ENCODE measurements around the gene HDHD2. TPM values are rescaled to one million over a fixed set of nuclear protein-coding genes. Genes with fewer than 3 reads are reported as not detected.

Gene HDHD2
- total and polyA plus RNA-seq, 2 donors (not counting 1 experiment from before 2014, with no cell fraction given), result 14.2 to 15.0 TPM

DNA sequence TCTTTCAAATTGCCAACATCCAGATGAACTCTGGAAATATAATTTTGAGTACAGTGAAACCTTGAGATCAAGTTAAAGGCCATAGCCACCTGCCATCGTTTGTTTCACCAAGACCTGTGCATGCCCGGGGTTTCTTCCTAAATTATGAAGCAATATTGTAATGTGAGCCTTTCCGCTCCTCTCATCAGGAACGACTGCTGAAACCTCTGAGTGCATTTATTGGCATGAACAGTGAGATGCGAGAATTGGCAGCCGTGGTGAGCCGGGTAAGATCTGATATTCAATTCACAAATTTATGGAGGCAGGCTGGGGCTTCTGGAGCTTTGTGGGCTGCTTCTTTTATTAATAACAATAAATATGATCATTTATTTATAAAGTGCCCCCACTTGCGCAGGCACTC, 87.2 kb downstream of the HDHD2 start:
- Histone ChIP-seq H3K27me3 (ENCODE audit: control insufficient read depth, insufficient read depth, low read length) (no peaks in the 10 kb centered on the region), H2AFZ (ENCODE audit: low read length) (no peak overlapping the region)

DNA sequence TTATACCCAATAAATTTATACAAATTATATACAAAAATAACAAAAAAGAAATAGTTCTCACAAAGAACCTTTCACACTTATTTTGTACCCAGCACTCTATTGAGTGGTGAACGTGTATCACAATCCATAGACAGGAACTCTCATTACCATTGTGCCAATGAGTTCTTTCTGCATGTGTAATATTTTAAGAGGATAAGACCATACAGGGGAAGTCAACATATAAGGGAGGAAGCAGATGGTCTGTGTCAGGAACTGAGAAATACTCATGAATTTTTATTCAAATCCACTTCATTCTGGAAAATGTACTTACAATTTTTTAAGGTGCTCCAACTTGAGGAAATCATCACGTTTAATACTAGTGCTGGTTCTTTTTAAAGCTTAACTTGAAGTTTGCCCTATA, 87.8 kb downstream of the HDHD2 start:
- no peak overlapping the region for H3K4me2 ChIP-seq (ENCODE audit: extremely low read depth, insufficient read depth, low read length)
- no peaks in the 10 kb centered on the region for H3K4me1 ChIP-seq (ENCODE audit: control insufficient read depth, extremely low read depth, insufficient read depth, low read length)
- H4K20me1 ChIP-seq (ENCODE audit: control insufficient read depth, extremely low read depth, insufficient read depth, low read length), result no peaks in the 10 kb centered on the region
- no peak for DNase-seq (ENCODE audit: low read depth in 2 of 2)
- no peak overlapping the region for H3K27ac ChIP-seq (ENCODE audit: insufficient read depth, low read length)
- TF ChIP-seq EZH2 (IDR thresholded peaks at IDR 0.05; ENCODE audit: low read length, missing control alignments), result no peak
- TF ChIP-seq, protein P1, sequence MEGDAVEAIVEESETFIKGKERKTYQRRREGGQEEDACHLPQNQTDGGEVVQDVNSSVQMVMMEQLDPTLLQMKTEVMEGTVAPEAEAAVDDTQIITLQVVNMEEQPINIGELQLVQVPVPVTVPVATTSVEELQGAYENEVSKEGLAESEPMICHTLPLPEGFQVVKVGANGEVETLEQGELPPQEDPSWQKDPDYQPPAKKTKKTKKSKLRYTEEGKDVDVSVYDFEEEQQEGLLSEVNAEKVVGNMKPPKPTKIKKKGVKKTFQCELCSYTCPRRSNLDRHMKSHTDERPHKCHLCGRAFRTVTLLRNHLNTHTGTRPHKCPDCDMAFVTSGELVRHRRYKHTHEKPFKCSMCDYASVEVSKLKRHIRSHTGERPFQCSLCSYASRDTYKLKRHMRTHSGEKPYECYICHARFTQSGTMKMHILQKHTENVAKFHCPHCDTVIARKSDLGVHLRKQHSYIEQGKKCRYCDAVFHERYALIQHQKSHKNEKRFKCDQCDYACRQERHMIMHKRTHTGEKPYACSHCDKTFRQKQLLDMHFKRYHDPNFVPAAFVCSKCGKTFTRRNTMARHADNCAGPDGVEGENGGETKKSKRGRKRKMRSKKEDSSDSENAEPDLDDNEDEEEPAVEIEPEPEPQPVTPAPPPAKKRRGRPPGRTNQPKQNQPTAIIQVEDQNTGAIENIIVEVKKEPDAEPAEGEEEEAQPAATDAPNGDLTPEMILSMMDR (conservative IDR thresholded peaks at IDR 0.05 in 1 of 2, IDR thresholded peaks at IDR 0.05 in 1 of 2; ENCODE audit: low read depth in 1 of 2, low read length in 2 of 2), result no peak
- H3K79me2 ChIP-seq (ENCODE audit: control insufficient read depth, insufficient read depth, low read length), result no peaks in the 10 kb centered on the region
- H2AFZ ChIP-seq (ENCODE audit: low read length), result no peak overlapping the region
- H3K4me3 ChIP-seq (replicated peaks in 1 of 4; ENCODE audit: control extremely low read depth in 1 of 4, insufficient read depth in 1 of 4, low read depth in 3 of 4, low read length in 4 of 4), result no peak overlapping the region
- H3K27me3 ChIP-seq (ENCODE audit: control insufficient read depth, insufficient read depth, low read length), result no peaks in the 10 kb centered on the region
- no peaks in the 10 kb centered on the region for H3K36me3 ChIP-seq (ENCODE audit: control insufficient read depth, insufficient read depth, low read length)
- H3K9ac ChIP-seq (ENCODE audit: insufficient read depth, low read length), result no peak overlapping the region
- no peaks in the 10 kb centered on the region for H3K9me3 ChIP-seq (ENCODE audit: control insufficient read depth, insufficient read depth, low read depth, low read length)

More for the DNA sequence above, 87.2 kb downstream of the HDHD2 start:
- Histone ChIP-seq H3K4me3 (replicated peaks in 1 of 4; ENCODE audit: control extremely low read depth in 1 of 4, insufficient read depth in 1 of 4, low read depth in 3 of 4, low read length in 4 of 4) (no peak overlapping the region), H3K36me3 (ENCODE audit: control insufficient read depth, insufficient read depth, low read length) (no peaks in the 10 kb centered on the region), H3K4me2 (ENCODE audit: extremely low read depth, insufficient read depth, low read length) (no peak overlapping the region), H4K20me1 (ENCODE audit: control insufficient read depth, extremely low read depth, insufficient read depth, low read length) (no peaks in the 10 kb centered on the region), H3K9ac (ENCODE audit: insufficient read depth, low read length) (no peak overlapping the region), H3K4me1 (ENCODE audit: control insufficient read depth, extremely low read depth, insufficient read depth, low read length) (no peaks in the 10 kb centered on the region), H3K27ac (ENCODE audit: insufficient read depth, low read length) (no peak overlapping the region), H3K9me3 (ENCODE audit: control insufficient read depth, insufficient read depth, low read depth, low read length) (no peaks in the 10 kb centered on the region), H3K79me2 (ENCODE audit: control insufficient read depth, insufficient read depth, low read length) (no peaks in the 10 kb centered on the region)
- DNase-seq (ENCODE audit: low read depth in 2 of 2), result no peak
- TF ChIP-seq, protein P1 (conservative IDR thresholded peaks at IDR 0.05 in 1 of 2, IDR thresholded peaks at IDR 0.05 in 1 of 2; ENCODE audit: low read depth in 1 of 2, low read length in 2 of 2), result no peak
- no peak for TF ChIP-seq EZH2 (IDR thresholded peaks at IDR 0.05; ENCODE audit: low read length, missing control alignments)

Other genes starting within 250 kb of the HDHD2 start
- 12.8 and 14.4 TPM in 2 replicates for gene PIAS2, start 233.0 kb downstream of the HDHD2 start, total RNA-seq
- gene PIAS2, start 233.0 kb downstream of the HDHD2 start, polyA plus RNA-seq, result 22.1 and 23.1 TPM in 2 replicates
- 3.8 and 4.6 TPM in 2 replicates for gene KATNAL2, start 232.9 kb downstream of the HDHD2 start, total RNA-seq
- gene KATNAL2, start 232.9 kb downstream of the HDHD2 start, polyA plus RNA-seq, result 1.5 and 1.8 TPM in 2 replicates
- not detected in 2 replicates for gene ELOA2, start 114.9 kb downstream of the HDHD2 start, total RNA-seq
- not detected in 2 replicates for gene ELOA2, start 114.9 kb downstream of the HDHD2 start, polyA plus RNA-seq
- gene IER3IP1, start 25.9 kb upstream of the HDHD2 start, total RNA-seq, result 26.2 and 47.9 TPM in 2 replicates
- 22.1 and 26.2 TPM in 2 replicates for gene IER3IP1, start 25.9 kb upstream of the HDHD2 start, polyA plus RNA-seq
- gene SKOR2, start 101.2 kb upstream of the HDHD2 start, total RNA-seq, result not detected in 2 replicates
- gene SKOR2, start 101.2 kb upstream of the HDHD2 start, polyA plus RNA-seq, result not detected in 2 replicates